ENCODE results near the gene SUPT3H.

The SUPT3H gene

DNA sequence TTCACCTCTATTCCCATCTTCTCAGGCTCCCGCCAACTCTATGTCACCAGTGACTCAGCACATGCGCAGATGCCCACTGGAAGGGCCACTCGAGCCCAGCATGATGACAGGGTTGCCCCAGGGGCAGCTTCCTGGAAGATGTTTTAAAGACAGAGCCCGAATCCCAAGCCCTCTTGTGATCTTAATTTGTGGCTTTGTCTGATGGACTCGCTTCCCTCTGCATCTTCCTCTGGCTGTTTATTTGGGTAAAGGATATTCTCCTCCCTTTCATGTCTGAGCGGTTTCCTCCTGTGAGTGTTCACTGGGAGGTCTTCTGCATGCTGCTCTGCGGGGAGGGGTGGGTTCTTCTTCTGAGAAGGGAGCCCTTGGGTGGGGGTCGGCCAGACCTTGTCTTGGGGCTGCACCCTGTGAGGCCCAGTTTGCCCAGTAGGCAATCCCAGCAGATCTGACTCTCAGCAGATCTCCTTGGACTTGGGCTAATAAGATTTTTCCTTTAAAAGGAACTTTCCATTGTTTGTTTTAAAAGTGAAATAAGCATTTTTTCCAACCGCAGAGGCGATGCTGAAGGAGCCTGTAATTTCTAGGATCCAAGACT lies 589.2 kb downstream of the SUPT3H start:
- H3K27ac ChIP-seq: no peak overlapping the region
- TF ChIP-seq, protein P1, sequence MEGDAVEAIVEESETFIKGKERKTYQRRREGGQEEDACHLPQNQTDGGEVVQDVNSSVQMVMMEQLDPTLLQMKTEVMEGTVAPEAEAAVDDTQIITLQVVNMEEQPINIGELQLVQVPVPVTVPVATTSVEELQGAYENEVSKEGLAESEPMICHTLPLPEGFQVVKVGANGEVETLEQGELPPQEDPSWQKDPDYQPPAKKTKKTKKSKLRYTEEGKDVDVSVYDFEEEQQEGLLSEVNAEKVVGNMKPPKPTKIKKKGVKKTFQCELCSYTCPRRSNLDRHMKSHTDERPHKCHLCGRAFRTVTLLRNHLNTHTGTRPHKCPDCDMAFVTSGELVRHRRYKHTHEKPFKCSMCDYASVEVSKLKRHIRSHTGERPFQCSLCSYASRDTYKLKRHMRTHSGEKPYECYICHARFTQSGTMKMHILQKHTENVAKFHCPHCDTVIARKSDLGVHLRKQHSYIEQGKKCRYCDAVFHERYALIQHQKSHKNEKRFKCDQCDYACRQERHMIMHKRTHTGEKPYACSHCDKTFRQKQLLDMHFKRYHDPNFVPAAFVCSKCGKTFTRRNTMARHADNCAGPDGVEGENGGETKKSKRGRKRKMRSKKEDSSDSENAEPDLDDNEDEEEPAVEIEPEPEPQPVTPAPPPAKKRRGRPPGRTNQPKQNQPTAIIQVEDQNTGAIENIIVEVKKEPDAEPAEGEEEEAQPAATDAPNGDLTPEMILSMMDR (conservative IDR thresholded peaks at IDR 0.05): no peak

DNA sequence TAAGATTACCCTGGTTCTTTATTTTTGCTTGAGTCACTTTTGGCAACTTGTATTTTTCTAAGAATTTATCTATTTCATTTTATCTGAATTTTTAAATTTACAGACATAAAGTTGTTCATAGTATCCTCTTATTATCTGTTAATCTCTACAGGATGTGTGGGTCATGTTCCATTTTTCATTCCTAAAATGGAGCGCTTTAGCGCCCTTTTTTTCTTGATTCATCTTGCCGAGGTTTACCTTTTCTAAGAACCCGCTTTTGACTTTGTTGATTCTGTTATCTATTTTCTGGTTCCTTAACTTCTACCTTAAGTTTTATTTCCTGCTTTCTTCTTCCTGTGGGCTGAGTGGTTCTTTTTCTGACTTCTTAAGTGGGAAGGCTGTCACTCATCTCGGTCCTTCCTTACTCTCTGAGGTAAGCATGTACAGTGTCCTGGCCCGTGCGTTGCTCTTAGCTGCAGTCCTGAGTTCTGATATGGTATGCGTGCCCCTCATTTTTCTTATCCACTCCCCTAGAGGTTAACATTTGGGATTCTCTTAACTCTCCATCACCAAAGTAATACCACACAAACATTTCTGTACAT lies 590.4 kb downstream of the SUPT3H start:
- TF ChIP-seq, protein P1 (conservative IDR thresholded peaks at IDR 0.05): no peak
- no peak overlapping the region for H3K27ac ChIP-seq

- no peak overlapping the region for H3K27ac ChIP-seq
- TF ChIP-seq, protein P1 (conservative IDR thresholded peaks at IDR 0.05): no peak
Measured at GRCh38 chr6:44785130-44785529, 592.6 kb downstream of the SUPT3H start.

DNA sequence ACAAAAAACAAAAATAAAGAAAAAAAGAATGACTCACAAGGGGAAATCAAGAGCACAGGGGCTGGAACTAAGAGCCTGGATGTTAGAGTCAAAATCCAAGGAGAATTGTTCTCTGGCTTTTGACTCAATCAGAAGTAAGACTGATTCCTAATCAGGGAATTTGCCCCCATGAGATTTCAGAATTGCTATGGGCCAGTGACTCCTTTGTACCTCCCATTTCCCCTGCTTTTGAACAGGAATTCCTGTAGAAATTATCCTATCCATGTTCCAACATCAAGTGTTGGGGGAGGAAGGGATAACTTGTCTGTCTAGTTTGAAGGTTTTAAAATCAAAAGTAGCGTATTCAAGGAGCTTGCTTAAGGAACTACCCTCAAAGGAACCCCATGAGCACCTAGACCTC lies 593.5 kb downstream of the SUPT3H start:
- no peak overlapping the region for H3K27ac ChIP-seq
- TF ChIP-seq, protein P1 (conservative IDR thresholded peaks at IDR 0.05): no peak

- TF ChIP-seq, protein P1 (conservative IDR thresholded peaks at IDR 0.05): no peak
- H3K27ac ChIP-seq: no peak overlapping the region
Measured at GRCh38 chr6:44782892-44783291, 594.8 kb downstream of the SUPT3H start.

DNA sequence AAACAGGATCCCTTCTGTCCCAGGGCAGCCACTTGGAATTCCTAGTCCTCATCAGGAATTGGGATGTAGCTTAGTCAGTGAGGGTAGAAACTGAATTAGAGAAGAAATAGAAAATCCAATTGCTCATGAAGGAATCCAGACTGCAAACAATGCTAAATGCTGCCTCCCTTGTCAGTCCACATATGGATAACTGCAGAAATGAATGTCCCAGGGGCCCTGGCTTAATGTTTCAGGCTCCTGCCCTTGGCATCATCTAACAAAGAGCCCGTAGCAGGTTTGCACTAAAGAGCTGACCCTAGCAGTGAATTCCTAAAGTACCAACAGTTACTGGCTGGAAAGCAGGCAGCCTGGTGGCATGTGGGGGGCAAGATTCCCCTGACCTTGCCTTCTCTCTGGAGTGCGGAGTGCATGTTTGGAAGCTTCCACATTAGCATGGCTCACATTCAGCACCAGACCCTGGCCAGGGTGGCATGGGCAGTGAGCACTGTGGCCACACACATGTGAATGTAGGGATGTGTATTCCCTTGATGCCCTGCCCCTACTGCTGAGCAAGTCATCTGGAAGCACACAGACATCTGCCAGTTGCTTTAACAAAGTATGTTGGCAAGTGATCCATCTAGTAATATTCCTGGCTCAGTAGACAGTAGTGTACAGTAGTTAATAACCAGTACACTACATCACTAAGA lies 595.7 kb downstream of the SUPT3H start:
- TF ChIP-seq, protein P1 (conservative IDR thresholded peaks at IDR 0.05): no peak
- no peak overlapping the region for H3K27ac ChIP-seq

- TF ChIP-seq, protein P1 (conservative IDR thresholded peaks at IDR 0.05): no peak
- H3K27ac ChIP-seq: no peak overlapping the region
Measured at GRCh38 chr6:44780161-44780560, 597.6 kb downstream of the SUPT3H start.

Measured in VCaP (cell line).